Trophoblast cell (in vitro differentiated cells and primary cell): Measurements from ENCODE around the gene AMOTL1.
A peak's percentile ranks its signal among the peaks of the same experiment; 100 is the strongest.

Experiments
- DNase-seq, 2 donors: peaks; one replicate each; pipeline ENCODE4 v3.0.0-alpha.2; 2016
- H2AFZ ChIP-seq: 2 replicates; pipeline ENCODE4 v1.6.1; 2013; ENCODE audit warnings: low read length, moderate library complexity, mild to moderate bottlenecking; ENCODE audit not compliant: insufficient read depth, poor library complexity
- H2AK5ac ChIP-seq: 2 replicates; pipeline ENCODE4 v1.6.1; 2013; ENCODE audit warnings: mild to moderate bottlenecking, low read length
- H2BK120ac ChIP-seq: 2 replicates; pipeline ENCODE4 v1.6.1; 2013; ENCODE audit warnings: low read length, mild to moderate bottlenecking, moderate library complexity; ENCODE audit not compliant: insufficient read depth, poor library complexity
- H2BK12ac ChIP-seq: 2 replicates; pipeline ENCODE4 v1.6.1; 2013; ENCODE audit warnings: mild to moderate bottlenecking, low read length, moderate library complexity
- H2BK5ac ChIP-seq: 2 replicates; pipeline ENCODE4 v1.6.1; 2013; ENCODE audit warnings: low read length, low read depth, moderate library complexity, mild to moderate bottlenecking; ENCODE audit not compliant: poor library complexity
- H3K14ac ChIP-seq: 2 replicates; pipeline ENCODE4 v1.6.1; 2013; ENCODE audit warnings: mild to moderate bottlenecking, low read length
- H3K18ac ChIP-seq: 2 replicates; pipeline ENCODE4 v1.6.1; 2013; ENCODE audit warnings: mild to moderate bottlenecking, low read length
- H3K23ac ChIP-seq: 2 replicates; pipeline ENCODE4 v1.6.1; 2013; ENCODE audit warnings: low read length
- H3K27ac ChIP-seq: 2 replicates; pipeline ENCODE4 v1.5.1; 2013; ENCODE audit warnings: low read depth, mild to moderate bottlenecking, inconsistent platforms, low read length, moderate library complexity
- H3K27me3 ChIP-seq: 2 replicates; pipeline ENCODE4 v1.6.1; 2013; ENCODE audit warnings: inconsistent platforms, mild to moderate bottlenecking, low read length, moderate library complexity; ENCODE audit not compliant: insufficient read depth
- H3K36me3 ChIP-seq, 2 experiments: 1 replicate in 1 of 2; 2 replicates in 1 of 2; pipeline ENCODE4 v1.6.1; 2013; ENCODE audit warnings: low read length in 2 of 2, mild to moderate bottlenecking in 2 of 2, moderate library complexity in 1 of 2; ENCODE audit not compliant: insufficient read depth in 2 of 2, control insufficient read depth in 1 of 2
- H3K4ac ChIP-seq: 2 replicates; pipeline ENCODE4 v1.6.1; 2013; ENCODE audit warnings: low read depth, mild to moderate bottlenecking, low read length, moderate library complexity
- H3K4me1 ChIP-seq, 2 experiments: 1 replicate in 1 of 2; 2 replicates in 1 of 2; pipeline ENCODE4 v1.6.1; 2013; ENCODE audit warnings: low read length in 2 of 2, mild to moderate bottlenecking in 2 of 2, moderate library complexity in 1 of 2; ENCODE audit not compliant: insufficient read depth in 2 of 2, control insufficient read depth in 1 of 2
- H3K4me2 ChIP-seq: 2 replicates; pipeline ENCODE4 v1.6.1; 2013; ENCODE audit warnings: inconsistent platforms, mild to moderate bottlenecking, low read length, moderate library complexity
- H3K4me3 ChIP-seq: 2 replicates; pipeline ENCODE4 v1.5.1; 2013; ENCODE audit warnings: mild to moderate bottlenecking, low read depth, low read length, inconsistent platforms
- H3K79me1 ChIP-seq: one replicate; pipeline ENCODE4 v1.6.1; 2013; ENCODE audit warnings: low read length
- H3K79me2 ChIP-seq: 2 replicates; pipeline ENCODE4 v1.6.1; 2013; ENCODE audit warnings: low read length, mild to moderate bottlenecking; ENCODE audit not compliant: control insufficient read depth, insufficient read depth, poor library complexity
- H3K9ac ChIP-seq: 2 replicates; pipeline ENCODE4 v1.6.1; 2013; ENCODE audit warnings: mild to moderate bottlenecking, low read length
- H3K9me3 ChIP-seq: 2 replicates; pipeline ENCODE4 v1.6.1; 2013; ENCODE audit warnings: low read depth, mild to moderate bottlenecking, control low read depth, inconsistent platforms, low read length; ENCODE audit not compliant: insufficient read depth
- H4K12ac ChIP-seq: 2 replicates; pipeline ENCODE4 v1.6.1; 2013; ENCODE audit warnings: low read depth, mild to moderate bottlenecking, low read length, moderate library complexity
- H4K8ac ChIP-seq: 2 replicates; pipeline ENCODE4 v1.6.1; 2013; ENCODE audit warnings: low read depth, mild to moderate bottlenecking, low read length, moderate library complexity
- H4K91ac ChIP-seq: one replicate; pipeline ENCODE4 v1.6.1; 2013; ENCODE audit warnings: low read depth, mild to moderate bottlenecking, low read length, moderate library complexity
- WGBS: extraction: QIAGEN DNeasy Blood & Tissue Kit; methylation state at CpG from one replicate; pipeline ENCODE4 v1.1.7; 2013; ENCODE audit warnings: missing lambda C conversion rate; ENCODE audit not compliant: insufficient read length, insufficient coverage; ENCODE audit errors: extremely low coverage; 5-methylcytosine and 5-hydroxymethylcytosine counted together

The AMOTL1 gene

GRCh38 chr11:94774345-94774744 is 6.2 kb downstream of the AMOTL1 start:
- no peaks in the 10 kb centered on the region for H3K36me3 ChIP-seq
- H3K27me3 ChIP-seq = no peaks in the 10 kb centered on the region
- no peak overlapping the region for H3K27ac ChIP-seq
- H3K79me1 ChIP-seq = peaks cover 4% of the 10 kb centered on the region
- no peak overlapping the region for H3K23ac ChIP-seq
- H3K4ac ChIP-seq = peak overlapping the region; percentile 15
- H2AK5ac ChIP-seq = no peak overlapping the region
- no peak overlapping the region for H3K18ac ChIP-seq
- peaks cover 2% of the 10 kb centered on the region for H3K9me3 ChIP-seq
- no peak overlapping the region for H2BK120ac ChIP-seq
- DNase-seq = peak in 1 of 2 donors; percentile 24
- H4K91ac ChIP-seq = no peak overlapping the region
- no peak overlapping the region for H4K8ac ChIP-seq
- H3K14ac ChIP-seq = no peak overlapping the region
- no peak overlapping the region for H4K12ac ChIP-seq
- no CpG with 5 or more reads among the region's 3 CpGs for WGBS
- H3K9ac ChIP-seq = no peak overlapping the region
- no peak overlapping the region for H2BK12ac ChIP-seq
- H3K4me1 ChIP-seq = peaks cover 10 to 20% of the 10 kb centered on the region in 2 experiments
- peaks cover 21% of the 10 kb centered on the region for H3K79me2 ChIP-seq
- H3K4me3 ChIP-seq = no peak overlapping the region
- H2BK5ac ChIP-seq = no peak overlapping the region
- H3K4me2 ChIP-seq = no peak overlapping the region
- H2AFZ ChIP-seq = no peak overlapping the region

GRCh38 chr11:94775567-94776327 is 7.6 kb downstream of the AMOTL1 start:
- Histone ChIP-seq H3K23ac (peak overlapping the region; percentile 43), H3K4ac (peak overlapping the region; percentile 21), H4K12ac (no peak overlapping the region), H3K27ac (peak overlapping the region; percentile 0), H3K14ac (no peak overlapping the region), H3K36me3 (no peaks in the 10 kb centered on the region), H3K79me1 (peaks cover 1% of the 10 kb centered on the region), H2BK5ac (no peak overlapping the region), H3K79me2 (peaks cover 12% of the 10 kb centered on the region), H3K18ac (no peak overlapping the region), H3K4me2 (peak overlapping the region; percentile 49), H4K8ac (no peak overlapping the region), H3K9ac (no peak overlapping the region), H2AK5ac (no peak overlapping the region), H3K4me1 (peaks cover 12 to 18% of the 10 kb centered on the region in 2 experiments), H3K9me3 (peaks cover 2% of the 10 kb centered on the region), H2BK120ac (no peak overlapping the region), H2AFZ (no peak overlapping the region), H4K91ac (no peak overlapping the region), H2BK12ac (no peak overlapping the region), H3K27me3 (no peaks in the 10 kb centered on the region), H3K4me3 (peak overlapping the region; percentile 23)
- no CpG with 5 or more reads among the region's 5 CpGs for WGBS
- DNase-seq = no peak

- Histone ChIP-seq H4K8ac (no peak overlapping the region), H3K27ac (peak overlapping the region; percentile 38), H3K79me1 (peaks cover 1% of the 10 kb centered on the region), H3K4me1 (peaks cover 12 to 18% of the 10 kb centered on the region in 2 experiments), H3K9me3 (peaks cover 2% of the 10 kb centered on the region), H4K12ac (no peak overlapping the region), H3K27me3 (no peaks in the 10 kb centered on the region), H2AFZ (no peak overlapping the region), H2BK5ac (no peak overlapping the region), H3K4me2 (peak overlapping the region; percentile 49), H3K4ac (no peak overlapping the region), H3K9ac (no peak overlapping the region), H3K4me3 (no peak overlapping the region), H3K79me2 (peaks cover 13% of the 10 kb centered on the region), H4K91ac (no peak overlapping the region), H2BK12ac (no peak overlapping the region), H3K14ac (no peak overlapping the region), H3K23ac (no peak overlapping the region), H3K18ac (no peak overlapping the region), H2BK120ac (no peak overlapping the region), H3K36me3 (no peaks in the 10 kb centered on the region), H2AK5ac (no peak overlapping the region)
- WGBS = no CpG with 5 or more reads among the region's 5 CpGs
- peak; percentile 34 to 81 for DNase-seq
These were observed 8.5 kb downstream of the AMOTL1 start for GRCh38 chr11:94776351-94777321.

- Histone ChIP-seq H3K4ac (no peak overlapping the region), H3K9ac (no peak overlapping the region), H3K18ac (no peak overlapping the region), H3K4me2 (no peak overlapping the region), H4K8ac (no peak overlapping the region), H3K27me3 (no peaks in the 10 kb centered on the region), H3K9me3 (peaks cover 2% of the 10 kb centered on the region), H3K23ac (no peak overlapping the region), H2BK12ac (no peak overlapping the region), H2BK120ac (no peak overlapping the region), H3K79me1 (peaks cover 1% of the 10 kb centered on the region), H3K36me3 (no peaks in the 10 kb centered on the region), H2AK5ac (no peak overlapping the region), H3K4me3 (no peak overlapping the region), H2AFZ (no peak overlapping the region), H3K4me1 (peaks cover 12 to 17% of the 10 kb centered on the region in 2 experiments), H4K91ac (no peak overlapping the region), H2BK5ac (no peak overlapping the region), H3K27ac (no peak overlapping the region), H3K14ac (no peak overlapping the region), H4K12ac (no peak overlapping the region), H3K79me2 (peaks cover 8% of the 10 kb centered on the region)
- no CpG with 5 or more reads among the region's 3 CpGs for WGBS
- no peak for DNase-seq
These were observed 12.3 kb downstream of the AMOTL1 start for GRCh38 chr11:94780432-94780831.
